Suppressor macrophage treated with lipopolysaccharide for 4 hours (primary cell): ENCODE results near the gene ZNF439.
"Not testable (repeated sequence)": the region's sequence is repeated elsewhere in the genome, so short reads cannot be mapped to it uniquely, and the experiment has no call there.

Experiments
- DNase-seq: peaks from one replicate; pipeline ENCODE4 v3.0.0-alpha.2; 2020

Gene ZNF439

GRCh38 chr19:11848594-11849469 lies at the start of gene ZNF439:
Gene ZNF439, plus strand, starts transcription at chr19:11848726. Its CDS starts 142 bp downstream, at chr19:11848868.
- peak; percentile 70 for DNase-seq

DNA sequence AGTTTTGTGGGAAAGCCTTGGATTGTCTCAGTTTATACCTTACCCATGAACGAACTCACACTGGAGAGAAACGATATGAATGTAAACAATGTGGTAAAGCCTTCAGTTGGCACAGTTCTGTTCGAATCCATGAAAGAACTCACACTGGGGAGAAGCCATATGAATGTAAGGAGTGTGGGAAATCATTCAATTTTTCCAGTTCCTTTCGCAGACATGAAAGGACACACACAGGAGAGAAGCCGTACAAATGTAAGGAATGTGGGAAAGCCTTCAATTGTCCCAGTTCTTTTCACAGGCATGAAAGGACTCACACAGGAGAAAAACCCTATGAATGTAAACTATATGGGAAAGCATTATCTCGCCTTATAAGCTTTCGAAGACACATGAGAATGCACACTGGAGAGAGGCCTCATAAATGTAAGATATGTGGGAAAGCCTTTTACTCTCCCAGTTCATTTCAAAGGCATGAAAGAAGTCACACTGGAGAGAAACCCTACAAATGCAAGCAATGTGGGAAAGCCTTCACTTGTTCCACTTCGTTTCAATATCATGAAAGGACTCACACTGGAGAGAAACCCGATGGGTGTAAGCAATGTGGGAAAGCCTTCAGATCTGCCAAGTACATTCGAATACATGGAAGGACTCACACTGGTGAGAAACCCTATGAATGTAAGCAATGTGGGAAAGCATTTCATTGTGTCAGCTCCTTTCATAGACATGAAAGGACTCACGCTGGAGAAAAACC lies 42.0 kb upstream of the ZNF439 start:
- DNase-seq = no peak

- DNase-seq = no peak
These were observed 41.5 kb upstream of the ZNF439 start for GRCh38 chr19:11807099-11807380.

DNA sequence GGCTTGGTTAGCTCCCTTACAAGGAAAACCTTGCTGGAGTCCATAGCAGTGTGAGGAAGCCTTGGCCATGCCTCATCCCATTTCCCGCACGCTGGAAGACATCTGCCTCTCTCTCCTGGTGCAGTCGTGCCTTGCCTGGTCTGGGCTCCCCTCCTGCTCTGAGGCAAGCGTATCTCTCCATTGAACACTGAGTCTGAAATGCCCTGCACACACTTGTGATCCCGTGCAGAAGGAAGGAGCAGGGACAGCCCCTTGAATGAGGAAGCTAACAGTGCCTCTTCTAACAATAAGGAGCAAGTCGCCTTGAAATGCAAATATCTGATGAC lies 34.9 kb upstream of the ZNF439 start:
- no peak for DNase-seq

DNA sequence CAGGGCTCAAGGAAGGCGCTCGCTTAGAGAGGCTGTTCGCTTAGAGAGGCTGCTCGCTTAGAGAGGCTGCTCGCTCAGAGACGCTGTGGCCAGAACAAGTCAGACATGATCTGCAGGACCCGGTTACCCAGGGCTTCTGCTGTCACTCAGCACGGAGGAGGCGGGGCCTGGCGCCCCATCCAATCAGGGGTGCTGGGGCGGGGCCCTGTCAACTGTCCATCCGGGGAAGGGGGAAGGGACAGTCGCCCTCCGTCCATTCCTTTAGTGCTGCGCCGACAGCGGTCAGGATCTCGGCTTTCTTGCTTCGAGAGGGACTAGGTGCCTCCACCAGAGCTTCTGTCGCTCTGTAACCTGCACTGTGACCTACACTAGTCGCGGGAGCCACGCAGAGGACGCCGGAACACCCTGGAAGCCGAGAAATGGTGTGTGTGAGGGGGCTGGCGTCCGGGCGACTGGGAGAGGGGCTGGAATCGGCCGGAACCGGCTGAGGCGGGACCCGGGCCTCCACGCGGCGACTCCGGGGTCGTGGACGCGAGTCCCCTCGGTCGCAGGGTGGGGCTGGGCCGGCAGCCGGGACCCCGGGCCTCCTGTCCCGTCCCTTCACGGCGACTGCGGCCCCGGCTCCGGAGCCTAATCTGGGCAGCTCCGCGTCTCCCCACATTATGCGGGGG lies 34.4 kb upstream of the ZNF439 start, which contains the start of gene ZNF440:
TSS of gene ZNF440 (plus strand) at position 245 of the 671 bp plus-strand sequence. CDS start at position 420, 175 bp downstream.
- DNase-seq = peak; percentile 93

- peak; percentile 38 for DNase-seq
These were observed 33.9 kb upstream of the ZNF439 start for GRCh38 chr19:11814700-11815035.

- DNase-seq = no peak
These were observed 26.9 kb upstream of the ZNF439 start for GRCh38 chr19:11821474-11822109.

DNA sequence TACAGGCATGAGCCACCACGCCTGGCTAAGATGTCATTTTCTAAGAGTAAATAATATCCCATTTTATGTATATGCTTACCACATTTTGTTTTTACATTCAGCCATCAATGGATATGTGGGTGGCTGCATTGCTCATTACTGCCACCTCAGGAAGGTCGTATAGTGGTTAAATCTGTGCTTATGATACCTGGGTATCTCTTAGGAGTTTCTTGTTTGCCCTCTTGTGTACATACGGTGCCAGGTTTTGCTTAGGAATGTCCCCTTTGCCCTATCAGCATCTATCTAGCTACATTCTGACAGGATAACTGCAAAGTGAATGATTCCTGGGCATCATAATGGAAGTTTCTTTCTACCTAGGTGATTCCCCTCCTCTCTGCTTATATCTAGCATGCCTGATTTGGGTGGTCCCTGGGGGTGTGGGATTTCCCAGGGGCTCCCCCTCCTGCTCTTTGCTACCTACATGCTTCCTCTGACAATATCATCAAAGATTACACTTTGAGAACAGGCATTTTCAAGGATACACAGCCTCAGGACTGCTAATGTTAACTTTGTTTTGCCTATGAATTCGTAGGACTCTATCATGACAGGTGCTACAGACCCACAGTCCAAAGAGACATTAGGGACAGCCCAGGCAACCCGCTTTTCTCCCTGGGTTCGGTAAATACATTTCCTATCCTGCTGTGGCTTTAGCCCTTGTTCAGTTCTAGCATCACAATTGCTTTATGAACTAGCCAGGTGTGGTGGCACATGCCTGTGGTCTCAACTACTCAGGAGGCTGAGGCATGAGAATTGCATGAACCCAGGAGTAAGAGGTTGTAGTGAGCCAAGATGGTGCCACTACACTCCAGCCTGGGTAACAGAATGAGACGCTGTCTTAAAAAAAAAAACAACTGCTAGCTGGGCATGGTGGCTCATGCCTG lies 19.3 kb upstream of the ZNF439 start:
- not testable (repeated sequence) for DNase-seq

DNA sequence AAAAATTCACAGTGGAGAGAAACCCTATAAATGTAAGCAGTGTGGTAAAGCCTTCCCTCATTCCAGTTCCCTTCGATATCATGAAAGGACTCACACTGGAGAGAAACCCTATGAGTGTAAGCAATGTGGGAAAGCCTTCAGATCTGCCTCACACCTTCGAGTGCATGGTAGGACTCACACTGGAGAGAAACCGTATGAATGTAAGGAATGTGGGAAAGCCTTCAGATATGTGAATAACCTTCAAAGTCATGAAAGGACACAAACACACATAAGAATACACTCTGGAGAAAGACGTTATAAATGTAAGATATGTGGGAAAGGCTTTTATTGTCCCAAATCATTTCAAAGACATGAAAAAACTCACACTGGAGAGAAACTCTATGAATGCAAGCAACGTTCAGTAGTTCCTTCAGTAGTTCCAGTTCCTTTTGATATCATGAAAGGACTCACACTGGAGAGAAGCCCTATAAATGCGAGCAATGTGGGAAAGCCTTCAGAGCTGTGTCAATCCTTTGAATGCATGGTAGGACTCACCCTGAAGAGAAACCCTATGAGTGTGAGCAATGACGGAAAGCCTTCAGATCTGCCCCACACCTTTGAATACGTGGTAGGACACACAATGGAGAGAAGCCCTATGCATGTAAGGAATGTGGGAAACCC lies 16.1 kb upstream of the ZNF439 start:
- DNase-seq = no peak

- DNase-seq = no peak
These were observed 15.0 kb upstream of the ZNF439 start for GRCh38 chr19:11833541-11833940.

- DNase-seq = not testable (repeated sequence)
These were observed 12.9 kb upstream of the ZNF439 start for GRCh38 chr19:11835626-11836066.

DNA sequence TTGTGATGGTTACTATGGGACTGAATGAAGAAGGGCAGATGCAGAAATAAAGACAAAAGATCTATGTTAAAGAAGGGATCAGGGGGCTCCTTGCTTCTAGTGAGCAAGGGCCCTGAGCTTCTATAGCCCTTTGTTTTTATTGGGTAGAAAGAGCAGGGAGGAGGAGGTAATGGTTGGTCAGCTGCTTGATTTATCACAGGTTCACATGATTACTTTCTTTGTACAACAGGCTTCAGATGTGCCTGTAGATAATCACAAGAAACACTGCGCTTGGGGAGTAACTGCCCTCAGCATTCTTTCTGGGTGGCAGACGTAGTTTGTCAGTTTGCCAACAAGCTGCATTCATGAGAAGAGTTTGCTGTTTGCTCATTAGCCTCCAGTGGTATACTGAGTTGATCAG lies 4.8 kb upstream of the ZNF439 start:
- DNase-seq = no peak

DNA sequence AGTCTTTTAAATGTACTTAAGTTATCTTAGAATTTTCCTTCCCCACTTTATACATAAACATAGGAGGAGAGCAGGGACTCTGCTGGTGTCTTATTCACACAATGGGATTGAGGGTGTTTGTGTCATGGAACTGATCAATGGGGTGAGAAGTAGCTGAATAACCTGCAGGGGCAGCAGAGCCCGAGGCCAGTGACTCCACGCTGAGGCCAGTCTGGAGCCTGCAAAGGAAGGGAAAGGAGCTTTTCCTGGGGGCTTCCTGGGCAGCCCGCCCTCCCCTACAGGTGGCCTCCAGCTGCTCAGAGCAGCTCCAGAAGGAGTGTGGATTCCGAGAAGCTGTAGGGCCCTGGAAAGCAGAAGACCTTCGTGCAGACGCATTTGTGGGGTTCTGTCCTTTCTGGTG lies 911 bp upstream of the ZNF439 start:
- DNase-seq = not testable (repeated sequence)

DNA sequence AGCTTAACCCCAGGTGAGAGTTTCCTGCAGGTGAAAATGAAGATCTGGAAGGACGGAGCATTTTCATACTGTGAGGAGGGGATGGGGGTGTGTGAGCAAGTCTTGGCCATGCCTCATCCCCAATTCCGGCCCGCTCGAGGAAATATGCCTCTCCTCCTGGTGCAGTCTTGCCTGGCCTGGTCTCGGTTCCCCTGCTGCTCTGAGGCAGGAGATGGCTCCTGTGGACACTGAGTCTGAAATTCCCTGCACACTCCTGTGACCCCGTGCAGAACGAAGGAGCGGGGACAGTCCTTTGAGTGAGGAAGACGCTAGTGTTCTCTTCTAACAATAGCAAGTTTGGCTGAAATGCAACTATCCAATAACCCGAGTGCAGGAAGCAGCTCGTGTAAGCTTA lies 329 bp upstream of the ZNF439 start:
- DNase-seq = no peak

- not testable (repeated sequence) for DNase-seq
These were observed 1.8 kb downstream of the ZNF439 start for GRCh38 chr19:11850289-11850688.

- DNase-seq = no peak
These were observed 4.8 kb downstream of the ZNF439 start for GRCh38 chr19:11853358-11853757.

DNA sequence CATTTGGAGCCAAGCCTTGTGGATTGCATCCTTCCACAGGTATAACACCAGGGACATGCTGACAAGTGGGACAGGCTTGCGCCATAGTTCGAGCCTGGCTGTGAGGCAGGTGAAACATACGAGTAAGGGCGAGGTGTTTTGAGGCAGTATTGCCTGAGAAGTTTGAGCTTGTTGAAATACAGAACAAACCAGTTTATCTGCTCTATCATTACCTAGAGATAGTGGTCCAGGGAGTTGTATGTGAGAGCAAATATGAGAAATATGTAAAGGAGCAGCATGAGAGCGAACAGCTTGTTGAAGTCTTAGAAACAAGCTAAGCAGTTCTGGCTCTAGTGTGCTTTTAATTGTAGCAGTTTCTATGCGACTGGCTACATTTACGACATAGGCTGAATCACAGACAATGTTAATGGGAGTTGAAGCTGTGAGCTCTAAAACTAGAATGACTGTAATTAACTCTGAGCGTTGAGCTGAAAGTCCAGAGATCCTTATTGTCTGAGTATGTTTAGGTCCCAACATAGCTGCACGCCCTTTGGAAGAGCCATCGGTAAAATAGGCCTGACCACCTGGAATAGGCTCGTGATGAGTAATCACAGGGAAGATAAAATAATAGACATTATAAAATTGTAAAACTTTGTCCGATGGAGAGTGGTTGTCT lies 8.2 kb downstream of the ZNF439 start:
- DNase-seq = no peak

DNA sequence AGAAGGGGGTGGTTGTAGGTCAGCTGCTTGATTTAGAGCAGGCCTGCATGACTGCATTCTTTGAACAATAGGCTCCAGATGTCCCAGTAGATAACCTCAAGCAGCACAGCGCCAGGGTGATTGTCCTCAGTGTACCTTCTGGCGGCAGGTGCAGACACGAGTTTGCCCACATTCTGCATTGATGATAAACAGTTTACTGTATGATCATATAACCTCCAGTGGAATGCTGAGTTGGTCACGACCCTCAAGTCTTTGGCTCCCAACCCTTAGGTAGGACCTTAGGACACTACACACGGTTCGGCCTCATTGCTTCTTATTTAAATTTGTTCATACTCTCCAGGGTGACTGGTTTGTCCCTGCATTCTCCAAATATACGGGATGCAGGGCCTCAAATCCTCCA lies 12.2 kb downstream of the ZNF439 start:
- DNase-seq = no peak

DNA sequence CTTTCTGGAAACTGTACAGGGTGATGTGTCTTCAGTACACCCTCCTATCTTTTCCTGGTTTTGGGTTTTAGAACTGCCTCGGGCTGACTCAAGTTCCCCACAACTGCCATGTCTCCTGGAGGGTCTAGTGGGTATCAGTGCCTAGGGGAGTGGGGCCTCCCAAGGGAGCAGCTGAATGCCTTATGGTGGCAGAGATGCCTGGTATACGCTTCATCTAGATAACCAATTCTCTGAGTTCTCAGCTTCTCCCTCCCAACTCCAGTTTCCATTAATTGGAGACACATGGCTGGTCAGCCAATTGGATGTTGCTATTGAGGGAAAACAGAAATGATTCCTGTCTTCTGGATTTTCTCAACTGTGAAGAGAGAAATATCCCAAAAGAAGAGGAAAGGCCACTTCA lies 12.8 kb downstream of the ZNF439 start:
- no peak for DNase-seq

DNA sequence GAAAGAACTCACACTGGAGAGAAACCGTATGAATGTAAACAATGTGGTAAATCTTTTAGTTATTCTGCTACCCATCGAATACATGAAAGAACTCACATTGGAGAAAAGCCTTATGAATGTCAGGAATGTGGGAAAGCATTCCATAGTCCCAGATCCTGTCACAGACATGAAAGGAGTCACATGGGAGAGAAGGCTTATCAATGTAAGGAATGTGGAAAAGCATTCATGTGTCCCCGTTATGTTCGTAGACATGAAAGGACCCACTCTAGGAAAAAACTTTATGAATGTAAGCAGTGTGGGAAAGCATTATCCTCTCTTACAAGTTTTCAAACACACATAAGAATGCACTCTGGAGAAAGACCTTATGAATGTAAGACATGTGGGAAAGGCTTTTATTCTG lies 19.2 kb downstream of the ZNF439 start:
- not testable (repeated sequence) for DNase-seq

DNA sequence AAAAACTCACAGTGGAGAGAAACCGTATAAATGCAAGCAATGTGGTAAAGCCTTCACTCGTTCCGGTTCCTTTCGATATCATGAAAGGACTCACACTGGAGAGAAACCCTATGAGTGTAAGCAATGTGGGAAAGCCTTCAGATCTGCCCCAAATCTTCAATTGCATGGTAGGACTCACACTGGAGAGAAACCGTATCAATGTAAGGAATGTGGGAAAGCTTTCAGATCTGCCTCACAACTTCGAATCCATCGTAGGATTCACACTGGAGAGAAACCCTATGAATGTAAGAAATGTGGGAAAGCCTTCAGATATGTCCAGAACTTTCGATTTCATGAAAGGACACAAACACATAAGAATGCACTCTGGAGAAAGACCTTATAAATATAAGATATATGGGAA lies 19.7 kb downstream of the ZNF439 start:
- DNase-seq = no peak
